Measurements from ENCODE around the gene NBAS.

The NBAS gene

DNA sequence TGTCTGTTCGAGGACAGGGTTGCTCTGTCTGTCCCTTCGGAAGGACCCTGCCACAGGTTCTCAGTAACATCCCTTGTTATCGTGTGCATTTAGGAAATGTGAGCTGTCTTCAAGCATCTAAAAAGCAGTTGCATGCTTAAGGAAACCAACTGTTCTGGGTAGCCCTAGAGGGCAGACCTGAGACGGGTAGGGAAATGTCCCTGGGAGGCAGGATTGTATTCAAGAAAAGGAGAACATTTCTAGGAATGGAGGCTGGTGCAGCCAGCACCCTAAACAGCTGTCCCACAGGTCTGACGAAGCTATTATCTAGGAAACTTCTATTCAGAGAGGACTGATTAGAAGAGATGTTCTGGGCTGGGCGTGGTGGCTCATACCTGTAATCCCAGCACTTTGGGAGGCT lies 414.2 kb downstream of the NBAS start:
- DNase-seq (ENCODE audit: low read depth in 2 of 3, low spot score in 2 of 3), result no peak

DNA sequence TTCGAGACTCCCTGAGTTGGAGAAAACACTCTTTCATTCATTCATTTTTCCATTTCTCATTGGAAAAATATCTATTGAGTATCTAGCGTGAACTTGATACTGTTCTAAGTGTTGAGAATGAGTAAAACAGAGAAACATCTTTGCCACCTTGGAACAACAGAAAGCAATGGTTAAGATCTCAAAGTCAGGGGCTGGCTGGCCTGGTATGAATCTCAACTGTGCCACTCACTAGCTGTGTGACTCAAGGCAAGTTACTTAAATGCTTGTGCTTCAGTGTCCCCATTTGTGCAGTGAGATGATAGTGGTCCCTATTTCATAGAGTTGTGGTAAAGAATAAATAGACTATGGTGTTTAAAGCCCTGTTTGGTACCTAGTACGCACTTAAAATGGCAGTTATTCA lies 415.2 kb downstream of the NBAS start:
- DNase-seq (ENCODE audit: low read depth in 2 of 3, low spot score in 2 of 3), result no peak

GRCh38 chr2:15145046-15145817 lies 415.9 kb downstream of the NBAS start:
- DNase-seq (ENCODE audit: low read depth in 2 of 3, low spot score in 2 of 3), result no peak

DNA sequence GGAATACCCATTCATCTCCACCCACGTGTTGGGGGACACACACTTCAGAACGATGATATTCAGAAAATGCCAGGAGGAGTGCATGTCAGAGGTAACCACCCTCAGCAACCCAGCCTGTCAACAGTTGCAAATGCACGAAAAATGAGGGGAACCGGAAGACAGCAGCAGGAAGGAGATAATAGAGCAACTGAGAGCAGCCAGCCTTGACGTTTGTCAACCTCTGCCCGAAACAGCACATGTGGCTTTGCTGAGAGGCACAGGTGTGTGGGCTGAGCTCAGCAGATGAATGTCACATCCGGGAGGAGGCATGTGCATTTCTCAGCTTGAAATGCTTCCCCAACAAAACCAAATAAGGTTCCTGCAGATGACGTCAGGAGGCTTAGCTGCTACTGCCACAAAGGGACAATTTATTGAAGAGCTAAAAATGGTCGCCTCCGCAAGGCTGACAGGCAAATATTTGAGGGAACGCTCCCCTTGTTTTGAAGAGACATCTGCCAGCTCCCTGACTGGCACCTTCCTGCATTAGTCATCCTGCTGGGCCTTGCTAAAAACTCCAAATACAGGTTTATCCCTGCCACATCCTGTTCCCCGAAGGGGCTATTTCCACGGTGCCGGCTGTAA lies 419.0 kb downstream of the NBAS start:
- DNase-seq (ENCODE audit: low read depth in 2 of 3, low spot score in 2 of 3), result peak; percentile 12 to 42 (median 36)

- DNase-seq (ENCODE audit: low read depth in 2 of 3, low spot score in 2 of 3), result no peak
Measured at GRCh38 chr2:15141211-15141610, 419.9 kb downstream of the NBAS start.

DNA sequence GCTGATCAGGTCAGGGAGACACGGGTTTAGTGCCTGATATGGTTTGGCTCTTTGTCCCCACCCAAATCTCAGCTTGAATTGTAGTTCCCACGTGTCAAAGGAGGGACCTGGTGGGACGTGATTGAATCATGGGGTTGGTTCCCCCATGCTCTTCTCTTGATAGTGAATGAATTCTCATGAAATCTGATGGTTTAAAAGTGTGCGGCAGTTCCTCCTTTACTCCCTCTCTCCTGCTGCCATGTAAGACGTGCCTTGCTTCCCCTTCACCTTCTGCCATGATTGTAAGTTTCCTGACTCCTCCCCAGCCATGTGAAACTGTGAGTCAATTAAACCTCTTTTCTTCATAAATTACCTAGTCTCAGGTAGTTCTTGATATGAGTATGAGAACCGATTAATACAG lies 424.5 kb downstream of the NBAS start:
- DNase-seq (ENCODE audit: low read depth in 2 of 3, low spot score in 2 of 3), result no peak

- DNase-seq (ENCODE audit: low read depth in 2 of 3, low spot score in 2 of 3), result no peak
Measured at GRCh38 chr2:15134957-15135356, 426.2 kb downstream of the NBAS start.

DNA sequence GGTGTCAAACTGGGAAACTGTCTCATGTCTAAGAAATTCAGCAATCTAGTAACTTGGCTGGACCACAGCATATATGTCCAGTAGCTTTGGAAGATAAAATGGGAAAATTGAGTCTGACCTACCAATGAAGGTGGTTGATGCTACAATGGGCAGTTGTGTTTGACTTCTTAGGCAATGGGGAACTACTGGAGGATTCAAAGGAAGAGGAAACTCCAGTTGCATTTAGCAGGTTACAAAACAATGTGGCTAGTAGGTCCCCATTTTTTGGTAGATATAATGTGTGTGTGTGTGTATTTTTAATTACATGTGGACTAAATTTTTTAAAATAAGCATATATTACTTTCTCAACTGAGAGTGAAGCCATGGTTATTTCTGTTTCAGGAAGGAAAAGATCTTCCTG lies 427.7 kb downstream of the NBAS start:
- no peak for DNase-seq (ENCODE audit: low read depth in 2 of 3, low spot score in 2 of 3)

DNA sequence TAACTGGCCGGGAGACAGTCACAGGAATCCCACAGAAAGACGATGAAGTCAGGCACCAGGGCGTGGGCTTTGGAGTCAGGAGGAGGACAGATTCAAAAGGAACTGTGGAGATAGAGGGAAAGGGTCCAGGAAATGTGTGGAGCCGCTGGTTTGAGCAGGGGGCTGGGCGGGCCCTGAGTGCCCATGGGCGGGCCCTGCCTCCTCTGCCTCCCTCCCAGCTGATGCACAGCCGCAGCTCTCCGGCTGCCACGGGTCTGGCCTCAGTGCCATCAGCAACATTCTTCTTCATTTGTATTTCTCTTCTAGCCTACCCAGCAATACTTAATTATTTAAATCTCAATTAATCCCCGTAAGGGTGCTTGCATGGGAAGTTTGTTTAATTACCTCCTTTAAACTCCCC lies 432.3 kb downstream of the NBAS start:
- DNase-seq (ENCODE audit: low read depth in 2 of 3, low spot score in 2 of 3), result no peak

DNA sequence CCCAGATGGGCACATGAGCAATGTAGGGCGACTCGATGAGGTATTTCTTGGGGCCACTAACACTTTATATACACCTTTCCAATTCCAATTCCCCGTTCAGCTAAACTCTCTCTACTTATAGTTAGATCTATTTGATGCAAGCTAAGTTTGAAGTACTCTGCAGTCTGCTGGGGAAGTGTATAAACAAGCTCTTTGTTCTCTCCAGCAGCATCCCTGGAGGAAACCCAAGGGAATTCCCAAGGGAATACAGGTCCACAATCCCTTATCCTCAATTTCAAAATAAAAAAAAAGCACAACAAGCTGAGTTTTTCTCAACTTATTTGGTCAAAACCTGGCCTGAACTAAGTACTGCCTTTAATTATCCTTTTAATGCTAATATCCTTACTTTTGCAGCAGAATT lies 433.3 kb downstream of the NBAS start:
- DNase-seq (ENCODE audit: low read depth in 2 of 3, low spot score in 2 of 3), result no peak

DNA sequence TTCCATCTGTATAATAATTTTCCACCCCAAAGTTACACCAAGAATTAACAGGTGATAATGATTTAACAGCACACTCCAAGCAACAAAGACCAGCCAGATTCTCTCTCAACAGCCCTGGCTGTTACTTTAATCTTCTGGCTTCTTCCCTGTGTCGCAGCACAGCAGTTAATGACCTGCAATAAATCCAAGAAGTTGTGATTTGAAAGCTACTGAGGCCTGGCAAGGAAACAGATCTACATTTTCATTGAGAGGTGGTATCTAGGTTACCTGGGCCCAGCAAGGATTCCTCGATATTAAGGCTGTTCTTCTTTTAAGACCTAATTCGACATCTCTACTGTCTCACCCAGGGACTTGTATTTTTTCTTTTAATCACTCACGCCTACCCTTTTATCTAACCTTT lies 433.8 kb downstream of the NBAS start:
- DNase-seq (ENCODE audit: low read depth in 2 of 3, low spot score in 2 of 3), result no peak

- DNase-seq (ENCODE audit: low read depth in 2 of 3, low spot score in 2 of 3), result no peak
Measured at GRCh38 chr2:15126373-15126772, 434.8 kb downstream of the NBAS start.

GRCh38 chr2:15122915-15123314 lies 438.2 kb downstream of the NBAS start:
- no peak for DNase-seq (ENCODE audit: low read depth in 2 of 3, low spot score in 2 of 3)

- DNase-seq (ENCODE audit: low read depth in 2 of 3, low spot score in 2 of 3), result no peak
Measured at GRCh38 chr2:15120631-15121030, 440.5 kb downstream of the NBAS start.

DNA sequence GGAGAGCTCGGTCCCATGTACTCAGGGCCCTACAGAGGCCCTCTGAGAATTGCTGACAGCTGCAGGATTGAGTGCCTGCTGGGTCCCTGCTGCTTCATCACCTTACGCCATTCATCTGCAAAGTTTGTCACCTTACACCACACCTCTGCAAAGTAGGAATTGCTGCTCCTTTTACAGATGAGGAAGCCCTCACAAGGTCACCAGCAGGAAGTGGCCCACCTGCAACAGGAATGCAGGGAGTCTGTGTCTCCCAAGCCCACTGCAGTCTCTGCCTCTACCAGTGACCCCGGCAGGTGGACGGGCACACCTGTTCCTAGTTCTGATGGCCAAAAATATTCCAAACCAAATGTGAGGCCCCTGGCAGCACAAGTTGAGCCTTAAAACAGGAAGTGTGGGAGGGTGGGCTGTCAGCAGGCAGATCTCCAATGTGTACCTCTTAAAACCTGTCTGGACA lies 441.4 kb downstream of the NBAS start:
- DNase-seq (ENCODE audit: low read depth in 2 of 3, low spot score in 2 of 3), result no peak

DNA sequence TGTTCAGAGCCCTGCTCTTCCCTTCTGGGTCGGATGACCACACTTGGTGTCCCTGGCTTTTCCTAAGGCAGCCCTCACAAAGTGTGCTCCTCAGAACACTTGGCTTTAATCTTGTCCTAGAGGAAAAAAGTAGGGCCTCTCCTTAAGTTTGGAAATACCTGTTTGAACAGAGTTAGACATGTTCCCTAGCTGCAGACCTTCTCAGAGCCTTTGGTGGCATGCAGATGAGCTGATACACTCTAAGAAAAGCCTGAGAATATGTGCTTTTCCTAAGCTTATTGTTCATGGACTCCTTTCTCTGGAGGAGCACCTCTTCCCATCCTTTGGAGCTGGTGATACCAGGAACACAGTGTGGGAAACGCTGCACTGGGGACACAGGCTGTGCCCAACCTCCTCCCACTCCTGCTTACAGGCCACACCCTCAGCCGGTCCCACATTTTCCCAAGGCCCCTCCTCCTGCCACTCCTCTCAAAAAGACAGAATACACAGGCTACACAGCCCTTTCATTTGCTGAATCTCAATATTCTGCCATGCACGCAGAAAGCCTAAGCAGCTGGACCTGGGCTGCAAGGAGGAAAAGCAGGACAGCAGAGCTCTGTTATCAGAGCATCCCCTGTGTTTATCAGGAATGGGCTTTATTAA lies 443.6 kb downstream of the NBAS start:
- no peak for DNase-seq (ENCODE audit: low read depth in 2 of 3, low spot score in 2 of 3)
